ENCODE measurements around the gene RNASE2.

The RNASE2 gene

GRCh38 chr14:20989471-20989786 lies 34.1 kb downstream of the RNASE2 start:
- peak overlapping the region in 1 of 2 donors; percentile 91 for H3K4me3 ChIP-seq (replicated peaks in 1 of 2; ENCODE audit: low read depth in 2 of 2, low read length in 2 of 2)
- no peak for DNase-seq (ENCODE audit: low read depth in 2 of 2)
- no peak for TF ChIP-seq CTCF (IDR thresholded peaks at IDR 0.05; ENCODE audit: low read depth, low read length)

GRCh38 chr14:20989787-20990600 lies 34.7 kb downstream of the RNASE2 start, which contains the start of gene METTL17:
Gene METTL17 (plus strand): TSS chr14:20989980. CDS start chr14:20990003, 23 bp downstream.
- H3K4me3 ChIP-seq (replicated peaks in 1 of 2; ENCODE audit: low read depth in 2 of 2, low read length in 2 of 2), result peak within 1 kb of the TSS; percentile 89 to 91
- peak; percentile 98 to 99 for DNase-seq (ENCODE audit: low read depth in 2 of 2)
- TF ChIP-seq CTCF (IDR thresholded peaks at IDR 0.05; ENCODE audit: low read depth, low read length), result peak; percentile 41

GRCh38 chr14:20996521-20996920 lies 41.2 kb downstream of the RNASE2 start:
- no peak for TF ChIP-seq CTCF (IDR thresholded peaks at IDR 0.05; ENCODE audit: low read depth, low read length)
- DNase-seq (ENCODE audit: low read depth in 2 of 2), result no peak
- no peak overlapping the region for H3K4me3 ChIP-seq (replicated peaks in 1 of 2; ENCODE audit: low read depth in 2 of 2, low read length in 2 of 2)

- no peak for DNase-seq (ENCODE audit: low read depth in 2 of 2)
- H3K4me3 ChIP-seq (replicated peaks in 1 of 2; ENCODE audit: low read depth in 2 of 2, low read length in 2 of 2), result no peak overlapping the region
- no peak for TF ChIP-seq CTCF (IDR thresholded peaks at IDR 0.05; ENCODE audit: low read depth, low read length)
Observed at GRCh38 chr14:20997115-20997514, 41.8 kb downstream of the RNASE2 start.

- no peak overlapping the region for H3K4me3 ChIP-seq (replicated peaks in 1 of 2; ENCODE audit: low read depth in 2 of 2, low read length in 2 of 2)
- DNase-seq (ENCODE audit: low read depth in 2 of 2), result no peak
- no peak for TF ChIP-seq CTCF (IDR thresholded peaks at IDR 0.05; ENCODE audit: low read depth, low read length)
Observed at GRCh38 chr14:20997564-20997963, 42.3 kb downstream of the RNASE2 start.

GRCh38 chr14:20998139-20998538 lies 42.9 kb downstream of the RNASE2 start:
- no peak for TF ChIP-seq CTCF (IDR thresholded peaks at IDR 0.05; ENCODE audit: low read depth, low read length)
- no peak overlapping the region for H3K4me3 ChIP-seq (replicated peaks in 1 of 2; ENCODE audit: low read depth in 2 of 2, low read length in 2 of 2)
- DNase-seq (ENCODE audit: low read depth in 2 of 2), result no peak
